NB4 (cell line): ENCODE data around the gene FBN1.

Source experiments
- DNase-seq: peaks from one replicate; pipeline ENCODE4 v3.0.0; 2010; ENCODE audit warnings: low read depth
- H3K4me3 ChIP-seq: one replicate; pipeline ENCODE4 v1.5.1; 2011; ENCODE audit warnings: mild to moderate bottlenecking, low read depth, low read length, moderate library complexity
- MAX ChIP-seq: IDR thresholded peaks from 2 replicates; pipeline ENCODE4 v1.6.1; 2011; ENCODE audit warnings: low read depth, low read length
- MYC ChIP-seq: IDR thresholded peaks from 2 replicates; pipeline ENCODE4 v1.6.1; 2011; ENCODE audit warnings: low read depth, low read length
- POLR2A ChIP-seq: IDR thresholded peaks from 2 replicates; pipeline ENCODE4 v1.6.1; 2011; ENCODE audit warnings: mild to moderate bottlenecking; ENCODE audit not compliant: insufficient read length; ENCODE audit errors: extremely low read depth
- TF ChIP-seq, protein P1 (sequence below): IDR thresholded peaks from one replicate; pipeline ENCODE4 v1.5.1; 2012; ENCODE audit warnings: low read depth, low read length

The FBN1 gene

GRCh38 chr15:48471073-48471472, 174.4 kb downstream of the FBN1 start:
- H3K4me3 ChIP-seq = no peak overlapping the region
- DNase-seq = no peak
- TF ChIP-seq POLR2A (no peak), MAX (no peak), MYC (no peak)
- TF ChIP-seq, protein P1, sequence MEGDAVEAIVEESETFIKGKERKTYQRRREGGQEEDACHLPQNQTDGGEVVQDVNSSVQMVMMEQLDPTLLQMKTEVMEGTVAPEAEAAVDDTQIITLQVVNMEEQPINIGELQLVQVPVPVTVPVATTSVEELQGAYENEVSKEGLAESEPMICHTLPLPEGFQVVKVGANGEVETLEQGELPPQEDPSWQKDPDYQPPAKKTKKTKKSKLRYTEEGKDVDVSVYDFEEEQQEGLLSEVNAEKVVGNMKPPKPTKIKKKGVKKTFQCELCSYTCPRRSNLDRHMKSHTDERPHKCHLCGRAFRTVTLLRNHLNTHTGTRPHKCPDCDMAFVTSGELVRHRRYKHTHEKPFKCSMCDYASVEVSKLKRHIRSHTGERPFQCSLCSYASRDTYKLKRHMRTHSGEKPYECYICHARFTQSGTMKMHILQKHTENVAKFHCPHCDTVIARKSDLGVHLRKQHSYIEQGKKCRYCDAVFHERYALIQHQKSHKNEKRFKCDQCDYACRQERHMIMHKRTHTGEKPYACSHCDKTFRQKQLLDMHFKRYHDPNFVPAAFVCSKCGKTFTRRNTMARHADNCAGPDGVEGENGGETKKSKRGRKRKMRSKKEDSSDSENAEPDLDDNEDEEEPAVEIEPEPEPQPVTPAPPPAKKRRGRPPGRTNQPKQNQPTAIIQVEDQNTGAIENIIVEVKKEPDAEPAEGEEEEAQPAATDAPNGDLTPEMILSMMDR = no peak

DNA sequence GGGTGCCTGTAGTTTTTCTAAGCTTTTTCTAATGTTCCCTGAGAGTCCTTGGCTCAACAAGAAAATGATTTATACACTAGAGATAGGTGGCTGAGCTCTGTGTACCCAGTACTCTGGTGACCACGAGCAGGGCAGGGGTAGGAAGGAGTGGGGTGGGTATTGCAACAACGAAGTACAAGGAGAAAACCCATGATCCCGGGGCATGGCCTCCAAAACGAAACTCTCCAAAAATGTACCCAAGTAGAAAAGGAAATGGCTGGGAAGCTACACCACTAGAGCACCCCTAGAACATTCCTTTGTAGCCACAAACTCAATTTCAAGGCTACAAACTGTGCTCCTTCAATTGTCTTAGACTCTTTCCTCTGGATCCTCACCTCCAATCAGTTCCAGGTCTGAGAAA, 175.4 kb downstream of the FBN1 start:
- DNase-seq = no peak
- no peak overlapping the region for H3K4me3 ChIP-seq
- TF ChIP-seq, protein P1 = no peak
- no peak for TF ChIP-seq MYC
- TF ChIP-seq POLR2A = no peak
- TF ChIP-seq MAX = no peak

DNA sequence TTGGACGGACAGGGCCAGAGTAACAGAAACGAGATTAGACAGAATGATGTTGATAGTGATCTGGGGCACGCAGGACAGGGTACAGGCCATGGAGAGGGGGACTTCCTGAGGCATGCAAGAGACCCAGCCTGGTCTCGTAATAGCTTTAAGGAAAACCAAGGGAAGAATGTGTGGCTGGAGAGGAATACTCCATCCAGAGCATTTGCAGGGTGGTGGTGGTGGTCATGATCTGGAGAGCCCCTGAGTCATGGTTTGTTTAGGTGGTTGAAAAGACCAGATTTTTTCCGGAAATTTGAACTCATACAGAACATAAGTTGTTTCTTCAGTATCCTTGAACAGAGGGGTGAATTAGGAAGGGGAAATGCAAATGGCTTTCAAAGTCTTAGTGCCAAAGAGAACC, 175.8 kb downstream of the FBN1 start:
- no peak overlapping the region for H3K4me3 ChIP-seq
- no peak for TF ChIP-seq MYC
- no peak for TF ChIP-seq MAX
- no peak for TF ChIP-seq POLR2A
- TF ChIP-seq, protein P1 = no peak
- DNase-seq = no peak

- no peak overlapping the region for H3K4me3 ChIP-seq
- no peak for DNase-seq
- no peak for TF ChIP-seq MAX
- TF ChIP-seq POLR2A = no peak
Measured at GRCh38 chr15:48469271-48469670, 176.2 kb downstream of the FBN1 start.

GRCh38 chr15:48467801-48468200, 177.7 kb downstream of the FBN1 start:
- H3K4me3 ChIP-seq = no peak overlapping the region
- TF ChIP-seq MYC (no peak), POLR2A (no peak), MAX (no peak)
- TF ChIP-seq, protein P1 = no peak
- no peak for DNase-seq

DNA sequence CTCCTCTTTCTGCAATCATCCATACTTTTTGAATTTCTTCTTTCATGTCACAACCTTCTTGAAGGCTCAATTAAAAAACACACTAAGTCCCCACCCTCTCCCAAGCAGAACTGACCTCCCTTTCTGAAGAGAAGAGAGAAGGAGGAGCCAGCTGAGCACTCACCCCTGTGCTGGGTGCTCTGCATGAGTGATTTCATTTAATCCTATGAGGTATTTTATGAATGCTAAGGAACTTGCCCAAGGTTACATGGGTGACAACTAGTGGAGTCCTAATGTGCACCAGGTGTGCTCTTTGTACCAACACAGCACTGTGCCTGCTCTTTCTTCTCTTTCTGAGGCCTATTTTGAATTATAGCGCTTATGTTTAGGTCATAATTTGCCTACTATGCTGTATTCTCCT, 178.7 kb downstream of the FBN1 start:
- DNase-seq = no peak
- TF ChIP-seq, protein P1 = no peak
- TF ChIP-seq MYC (no peak), POLR2A (no peak), MAX (no peak)
- H3K4me3 ChIP-seq = no peak overlapping the region
